Measurements from ENCODE around the gene UNC5C. TPM values are rescaled to one million over a fixed set of nuclear protein-coding genes. Genes with fewer than 3 reads are reported as not detected.
A peak's percentile ranks its signal among the peaks of the same experiment; 100 is the strongest.

Gene UNC5C
- total and polyA plus RNA-seq, 9 donors = 0.45 to 1.3 (median 0.80) TPM

- no CpG with 5 or more reads among the region's 3 CpGs for WGBS (ENCODE audit: insufficient coverage)
- H3K4me1 ChIP-seq (ENCODE audit: control insufficient read depth, insufficient read depth, low read length) = no peaks in the 10 kb centered on the region
These were observed 162.4 kb downstream of the UNC5C start for GRCh38 chr4:95386410-95386809.

GRCh38 chr4:95381843-95382580 lies 166.8 kb downstream of the UNC5C start:
- Histone ChIP-seq H3K4me3 (ENCODE audit: low read length) (no peak overlapping the region), H3K36me3 (ENCODE audit: control insufficient read depth, insufficient read depth, low read length) (no peaks in the 10 kb centered on the region), H3K4me1 (ENCODE audit: control insufficient read depth, insufficient read depth, low read length) (no peaks in the 10 kb centered on the region), H3K9me3 (replicated peaks; ENCODE audit: control insufficient read depth, low read depth, low read length) (no peaks in the 10 kb centered on the region), H3K27me3 (ENCODE audit: control insufficient read depth, insufficient read depth, low read length) (no peaks in the 10 kb centered on the region), H3K27ac (ENCODE audit: low read length) (no peak overlapping the region)
- no peak for DNase-seq
- 93% methylated on average over 3 of the region's 4 CpGs for WGBS (ENCODE audit: insufficient coverage)

More at GRCh38 chr4:95386410-95386809, 162.4 kb downstream of the UNC5C start:
- Histone ChIP-seq H3K9me3 (replicated peaks; ENCODE audit: control insufficient read depth, low read depth, low read length) (no peaks in the 10 kb centered on the region), H3K27ac (ENCODE audit: low read length) (no peak overlapping the region), H3K27me3 (ENCODE audit: control insufficient read depth, insufficient read depth, low read length) (no peaks in the 10 kb centered on the region), H3K36me3 (ENCODE audit: control insufficient read depth, insufficient read depth, low read length) (no peaks in the 10 kb centered on the region), H3K4me3 (ENCODE audit: low read length) (no peak overlapping the region)
- no peak for DNase-seq

GRCh38 chr4:95379633-95380032 lies 169.1 kb downstream of the UNC5C start:
- H3K36me3 ChIP-seq (ENCODE audit: control insufficient read depth, insufficient read depth, low read length) = no peaks in the 10 kb centered on the region
- no peak for DNase-seq
- 88% methylated on average over 5 of the region's 13 CpGs for WGBS (ENCODE audit: insufficient coverage)
- no peak overlapping the region for H3K4me3 ChIP-seq (ENCODE audit: low read length)
- H3K4me1 ChIP-seq (ENCODE audit: control insufficient read depth, insufficient read depth, low read length) = no peaks in the 10 kb centered on the region
- H3K27me3 ChIP-seq (ENCODE audit: control insufficient read depth, insufficient read depth, low read length) = no peaks in the 10 kb centered on the region
- no peak overlapping the region for H3K27ac ChIP-seq (ENCODE audit: low read length)
- no peaks in the 10 kb centered on the region for H3K9me3 ChIP-seq (replicated peaks; ENCODE audit: control insufficient read depth, low read depth, low read length)

- Histone ChIP-seq H3K27ac (ENCODE audit: low read length) (no peak overlapping the region), H3K4me3 (ENCODE audit: low read length) (no peak overlapping the region), H3K36me3 (ENCODE audit: control insufficient read depth, insufficient read depth, low read length) (no peaks in the 10 kb centered on the region), H3K9me3 (replicated peaks; ENCODE audit: control insufficient read depth, low read depth, low read length) (no peaks in the 10 kb centered on the region), H3K27me3 (ENCODE audit: control insufficient read depth, insufficient read depth, low read length) (no peaks in the 10 kb centered on the region), H3K4me1 (ENCODE audit: control insufficient read depth, insufficient read depth, low read length) (no peaks in the 10 kb centered on the region)
- no CpG with 5 or more reads among the region's 4 CpGs for WGBS (ENCODE audit: insufficient coverage)
- DNase-seq = no peak
These were observed 171.3 kb downstream of the UNC5C start for GRCh38 chr4:95377366-95377900.

GRCh38 chr4:95371476-95372224 lies 177.1 kb downstream of the UNC5C start:
- Histone ChIP-seq H3K4me3 (ENCODE audit: low read length) (no peak overlapping the region), H3K4me1 (ENCODE audit: control insufficient read depth, insufficient read depth, low read length) (no peaks in the 10 kb centered on the region), H3K9me3 (replicated peaks; ENCODE audit: control insufficient read depth, low read depth, low read length) (no peaks in the 10 kb centered on the region), H3K27ac (ENCODE audit: low read length) (no peak overlapping the region), H3K36me3 (ENCODE audit: control insufficient read depth, insufficient read depth, low read length) (no peaks in the 10 kb centered on the region), H3K27me3 (ENCODE audit: control insufficient read depth, insufficient read depth, low read length) (no peaks in the 10 kb centered on the region)
- DNase-seq = no peak
- WGBS (ENCODE audit: insufficient coverage) = no CpG with 5 or more reads among the region's 3 CpGs

GRCh38 chr4:95367824-95368223 lies 180.9 kb downstream of the UNC5C start:
- Histone ChIP-seq H3K27ac (ENCODE audit: low read length) (no peak overlapping the region), H3K4me3 (ENCODE audit: low read length) (no peak overlapping the region), H3K9me3 (replicated peaks; ENCODE audit: control insufficient read depth, low read depth, low read length) (no peaks in the 10 kb centered on the region), H3K27me3 (ENCODE audit: control insufficient read depth, insufficient read depth, low read length) (no peaks in the 10 kb centered on the region), H3K36me3 (ENCODE audit: control insufficient read depth, insufficient read depth, low read length) (no peaks in the 10 kb centered on the region), H3K4me1 (ENCODE audit: control insufficient read depth, insufficient read depth, low read length) (no peaks in the 10 kb centered on the region)
- no peak for DNase-seq
- WGBS (ENCODE audit: insufficient coverage) = no CpG with 5 or more reads among the region's 2 CpGs

- H3K36me3 ChIP-seq (ENCODE audit: control insufficient read depth, insufficient read depth, low read length) = no peaks in the 10 kb centered on the region
- WGBS (ENCODE audit: insufficient coverage) = 50% methylated on average over 1 of the region's 1 CpG
- no peaks in the 10 kb centered on the region for H3K4me1 ChIP-seq (ENCODE audit: control insufficient read depth, insufficient read depth, low read length)
- no peaks in the 10 kb centered on the region for H3K9me3 ChIP-seq (replicated peaks; ENCODE audit: control insufficient read depth, low read depth, low read length)
- H3K27me3 ChIP-seq (ENCODE audit: control insufficient read depth, insufficient read depth, low read length) = no peaks in the 10 kb centered on the region
- no peak overlapping the region for H3K4me3 ChIP-seq (ENCODE audit: low read length)
- H3K27ac ChIP-seq (ENCODE audit: low read length) = no peak overlapping the region
- peak; percentile 3 for DNase-seq
These were observed 184.8 kb downstream of the UNC5C start for GRCh38 chr4:95363966-95364365.

- Histone ChIP-seq H3K4me3 (ENCODE audit: low read length) (no peak overlapping the region), H3K36me3 (ENCODE audit: control insufficient read depth, insufficient read depth, low read length) (no peaks in the 10 kb centered on the region), H3K9me3 (replicated peaks; ENCODE audit: control insufficient read depth, low read depth, low read length) (no peaks in the 10 kb centered on the region), H3K27ac (ENCODE audit: low read length) (no peak overlapping the region), H3K27me3 (ENCODE audit: control insufficient read depth, insufficient read depth, low read length) (no peaks in the 10 kb centered on the region), H3K4me1 (ENCODE audit: control insufficient read depth, insufficient read depth, low read length) (no peaks in the 10 kb centered on the region)
- WGBS (ENCODE audit: insufficient coverage) = 63% methylated on average over 1 of the region's 2 CpGs
- no peak for DNase-seq
These were observed 185.2 kb downstream of the UNC5C start for GRCh38 chr4:95363559-95363925.

GRCh38 chr4:95362906-95363558 lies 185.7 kb downstream of the UNC5C start:
- Histone ChIP-seq H3K36me3 (ENCODE audit: control insufficient read depth, insufficient read depth, low read length) (no peaks in the 10 kb centered on the region), H3K27ac (ENCODE audit: low read length) (no peak overlapping the region), H3K4me3 (ENCODE audit: low read length) (no peak overlapping the region), H3K4me1 (ENCODE audit: control insufficient read depth, insufficient read depth, low read length) (no peaks in the 10 kb centered on the region), H3K9me3 (replicated peaks; ENCODE audit: control insufficient read depth, low read depth, low read length) (no peaks in the 10 kb centered on the region), H3K27me3 (ENCODE audit: control insufficient read depth, insufficient read depth, low read length) (no peaks in the 10 kb centered on the region)
- no CpG with 5 or more reads among the region's 7 CpGs for WGBS (ENCODE audit: insufficient coverage)
- peak; percentile 33 for DNase-seq

GRCh38 chr4:95362066-95362465 lies 186.7 kb downstream of the UNC5C start:
- H3K4me1 ChIP-seq (ENCODE audit: control insufficient read depth, insufficient read depth, low read length) = no peaks in the 10 kb centered on the region
- WGBS (ENCODE audit: insufficient coverage) = 100% methylated on average over 2 of the region's 7 CpGs
- H3K27ac ChIP-seq (ENCODE audit: low read length) = no peak overlapping the region
- H3K9me3 ChIP-seq (replicated peaks; ENCODE audit: control insufficient read depth, low read depth, low read length) = no peaks in the 10 kb centered on the region
- H3K27me3 ChIP-seq (ENCODE audit: control insufficient read depth, insufficient read depth, low read length) = no peaks in the 10 kb centered on the region
- no peak for DNase-seq
- no peak overlapping the region for H3K4me3 ChIP-seq (ENCODE audit: low read length)
- no peaks in the 10 kb centered on the region for H3K36me3 ChIP-seq (ENCODE audit: control insufficient read depth, insufficient read depth, low read length)

Measured in muscle of leg (tissue), 11 donors.